Measurements from ENCODE around the gene CPNE9.

CPNE9 gene
- 1.1 to 4.6 (median 2.8) reads per million in 18 experiments for total RNA-seq

- DNase-seq: no peak
Observed at GRCh38 chr3:9703736-9704346, at the start of gene CPNE9. Gene CPNE9, plus strand, starts transcription at chr3:9703833. Its CDS starts 164 bp downstream, at chr3:9703997.

- no peak for DNase-seq
Observed at GRCh38 chr3:9659849-9660248, 43.8 kb upstream of the CPNE9 start.

GRCh38 chr3:9660972-9661371 lies 42.7 kb upstream of the CPNE9 start:
- no peak for DNase-seq

- DNase-seq: no peak
Observed at GRCh38 chr3:9664119-9664751, 39.4 kb upstream of the CPNE9 start.

- no peak for DNase-seq
Observed at GRCh38 chr3:9666704-9667445, 36.8 kb upstream of the CPNE9 start.

GRCh38 chr3:9669277-9669676 lies 34.4 kb upstream of the CPNE9 start:
- DNase-seq: no peak

- DNase-seq: no peak
Observed at GRCh38 chr3:9669720-9670432, 33.8 kb upstream of the CPNE9 start.

- no peak for DNase-seq
Observed at GRCh38 chr3:9673082-9673481, 30.6 kb upstream of the CPNE9 start.

GRCh38 chr3:9673752-9674151 lies 29.9 kb upstream of the CPNE9 start:
- DNase-seq: no peak

GRCh38 chr3:9675736-9676290 lies 27.8 kb upstream of the CPNE9 start:
- DNase-seq: no peak

- peak; percentile 67 to 78 for DNase-seq
Observed at GRCh38 chr3:9676785-9677184, 26.8 kb upstream of the CPNE9 start.

- no peak for DNase-seq
Observed at GRCh38 chr3:9678493-9678892, 25.1 kb upstream of the CPNE9 start.

GRCh38 chr3:9679476-9680080 lies 24.1 kb upstream of the CPNE9 start:
- no peak for DNase-seq

- no peak for DNase-seq
Observed at GRCh38 chr3:9681011-9681722, 22.5 kb upstream of the CPNE9 start.

- DNase-seq: no peak
Observed at GRCh38 chr3:9681723-9682081, 21.9 kb upstream of the CPNE9 start.

- no peak for DNase-seq
Observed at GRCh38 chr3:9682096-9682495, 21.5 kb upstream of the CPNE9 start.

GRCh38 chr3:9683426-9683825 lies 20.2 kb upstream of the CPNE9 start:
- DNase-seq: no peak

- no peak for DNase-seq
Observed at GRCh38 chr3:9685216-9686049, 18.2 kb upstream of the CPNE9 start.

- DNase-seq: no peak
Observed at GRCh38 chr3:9686050-9686550, 17.5 kb upstream of the CPNE9 start.

- DNase-seq: no peak
Observed at GRCh38 chr3:9686703-9687102, 16.9 kb upstream of the CPNE9 start.

GRCh38 chr3:9687514-9687913 lies 16.1 kb upstream of the CPNE9 start:
- no peak for DNase-seq

Data from inflammatory macrophage (primary cell).